Liver (tissue), 9 donors: ENCODE results near the gene TMIE. TPM values are rescaled to one million over a fixed set of nuclear protein-coding genes. Genes with fewer than 3 reads are reported as not detected.

Experiments
- DNase-seq: peaks from one replicate; pipeline ENCODE4 v3.0.0-alpha.2; 2017; ENCODE audit warnings: low spot score
- H3K27ac ChIP-seq, 2 donors: one replicate each; pipeline ENCODE4 v1.7.0; 2013; ENCODE audit warnings: inconsistent platforms in 2 of 2, low read length in 2 of 2, control low read depth in 1 of 2, low read depth in 1 of 2, mild to moderate bottlenecking in 1 of 2
- H3K27me3 ChIP-seq, 4 donors: one replicate each; pipeline versions ENCODE4 v1.6.1 to v1.7.0; 2013; ENCODE audit warnings: low read length in 3 of 4, inconsistent platforms in 1 of 4, mild to moderate bottlenecking in 1 of 4, moderate library complexity in 1 of 4; ENCODE audit not compliant: control insufficient read depth in 4 of 4, insufficient read depth in 4 of 4
- H3K36me3 ChIP-seq, 4 donors: one replicate each; pipeline versions ENCODE4 v1.6.1 to v1.7.0; 2013; ENCODE audit warnings: low read length in 3 of 4, mild to moderate bottlenecking in 3 of 4, low read depth in 1 of 4, moderate library complexity in 1 of 4; ENCODE audit not compliant: control insufficient read depth in 4 of 4, insufficient read depth in 3 of 4
- H3K4me1 ChIP-seq, 4 donors: one replicate each; pipeline versions ENCODE4 v1.6.1 to v1.7.0; 2013; ENCODE audit warnings: low read length in 3 of 4, mild to moderate bottlenecking in 3 of 4, moderate library complexity in 1 of 4; ENCODE audit not compliant: control insufficient read depth in 4 of 4, insufficient read depth in 4 of 4
- H3K4me3 ChIP-seq, 3 donors: one replicate each; pipeline versions ENCODE4 v1.6.1 to v1.7.0; 2013; ENCODE audit warnings: low read length in 3 of 3, control low read depth in 1 of 3, low read depth in 1 of 3, mild to moderate bottlenecking in 1 of 3
- H3K9ac ChIP-seq, 2 donors: one replicate each; pipeline ENCODE4 v1.7.0; 2013; ENCODE audit warnings: low read length in 2 of 2, mild to moderate bottlenecking in 2 of 2, moderate library complexity in 2 of 2, control low read depth in 1 of 2, low read depth in 1 of 2
- H3K9me3 ChIP-seq, 4 donors: one replicate each; pipeline versions ENCODE4 v1.6.1 to v1.7.0; 2013; ENCODE audit warnings: low read length in 3 of 4; ENCODE audit not compliant: control insufficient read depth in 4 of 4
- ATF3 ChIP-seq: IDR thresholded peaks from 2 replicates; pipeline ENCODE4 v1.6.1; 2016; ENCODE audit warnings: antibody characterized with exemption
- EGR1 ChIP-seq, 2 donors: IDR thresholded peaks; 2 replicates each; pipeline ENCODE4 v1.6.1; 2016 to 2018; ENCODE audit warnings: antibody characterized with exemption in 2 of 2, low read depth in 2 of 2
- FOXA1 ChIP-seq: IDR thresholded peaks from 2 replicates; pipeline ENCODE4 v1.6.1; 2016; ENCODE audit warnings: antibody characterized with exemption
- FOXA2 ChIP-seq: IDR thresholded peaks from 2 replicates; pipeline ENCODE4 v1.6.1; 2016; ENCODE audit warnings: antibody characterized with exemption
- GABPA ChIP-seq, 2 donors: IDR thresholded peaks in 1 of 2; conservative IDR thresholded peaks in 1 of 2; 2 replicates each; pipeline ENCODE4 v1.6.1; 2016; ENCODE audit warnings: antibody characterized with exemption in 2 of 2, mild to moderate bottlenecking in 1 of 2, moderate library complexity in 1 of 2
- HNF4A ChIP-seq, 2 donors: conservative IDR thresholded peaks; 2 replicates each; pipeline ENCODE4 v1.6.1; 2016; ENCODE audit warnings: antibody characterized with exemption in 2 of 2, mild to moderate bottlenecking in 2 of 2
- HNF4G ChIP-seq: IDR thresholded peaks from 2 replicates; pipeline ENCODE4 v1.6.1; 2016; ENCODE audit warnings: antibody characterized with exemption
- JUND ChIP-seq, 2 donors: IDR thresholded peaks; 2 replicates each; pipeline ENCODE4 v1.6.1; 2016; ENCODE audit warnings: antibody characterized with exemption in 2 of 2
- MAX ChIP-seq: IDR thresholded peaks from 2 replicates; pipeline ENCODE4 v1.6.1; 2016; ENCODE audit warnings: antibody characterized with exemption
- NR2F2 ChIP-seq: IDR thresholded peaks from 2 replicates; pipeline ENCODE4 v1.6.1; 2016; ENCODE audit warnings: antibody characterized with exemption
- RAD21 ChIP-seq, 2 donors: IDR thresholded peaks; 2 replicates each; pipeline ENCODE4 v1.6.1; 2016; ENCODE audit warnings: antibody characterized with exemption in 2 of 2, mild to moderate bottlenecking in 2 of 2
- REST ChIP-seq: IDR thresholded peaks from 2 replicates; pipeline ENCODE4 v1.6.1; 2016; ENCODE audit warnings: antibody characterized with exemption, mild to moderate bottlenecking
- SP1 ChIP-seq: IDR thresholded peaks from 2 replicates; pipeline ENCODE4 v1.6.1; 2018; ENCODE audit warnings: antibody characterized with exemption, mild to moderate bottlenecking
- TAF1 ChIP-seq: conservative IDR thresholded peaks from 2 replicates; pipeline ENCODE4 v1.6.1; 2016; ENCODE audit warnings: antibody characterized with exemption, mild to moderate bottlenecking
- YY1 ChIP-seq: IDR thresholded peaks from 2 replicates; pipeline ENCODE4 v1.6.1; 2016; ENCODE audit warnings: antibody characterized with exemption, mild to moderate bottlenecking
- ZBTB33 ChIP-seq: IDR thresholded peaks from 2 replicates; pipeline ENCODE4 v1.6.1; 2016; ENCODE audit warnings: antibody characterized with exemption
- WGBS: extraction: QIAGEN DNeasy Blood & Tissue Kit; methylation state at CpG from one replicate; pipeline ENCODE4 v1.1.7; 2013; 5-methylcytosine and 5-hydroxymethylcytosine counted together
- polyA plus RNA-seq, 2 donors: library from polyadenylated mRNA; stranded (reverse) in 1 of 2; unstranded in 1 of 2; fragments of 200-250 nt in 1 of 2; fragments of >200 nt in 1 of 2; fragmentation: Nextera tagmentation in 1 of 2; extraction: Ambion mirVana in 1 of 2; gene quantifications; one replicate each; pipeline versions ENCODE4 v1.2.1 to v1.2.3, GENCODE V29; 2013 to 2015
- total RNA-seq, 2 donors: library from RNA; depleted of rRNA; stranded (reverse); fragments of >200 nt; gene quantifications; one replicate each; pipeline ENCODE4 v1.2.3, GENCODE V29; 2014
- TF ChIP-seq, protein P1 (sequence below): fragments of 150-350 bp; IDR thresholded peaks from 2 replicates; pipeline ENCODE4 v1.5.1; 2017; ENCODE audit warnings: improper control_type of control experiment, low read depth, low read length; ENCODE audit not compliant: missing input control
- donor health status: healthy.
- donor health status: healthy.
- donor health status: healthy.
- donor health status: healthy.
- donor health status: healthy.

TMIE gene
- total and polyA plus RNA-seq, 4 donors = 0.13 to 0.26 (median 0.15) TPM

GRCh38 chr3:46675426-46675825, 25.8 kb upstream of the TMIE start:
- WGBS = 83% methylated on average over 6 of the region's 6 CpGs
- Histone ChIP-seq H3K4me3 (no peak overlapping the region), H3K27ac (no peak overlapping the region), H3K4me1 (peaks cover 5 to 16% (median 11%) of the 10 kb centered on the region in 4 donors), H3K36me3 (peaks cover 0 to 12% (median 3%) of the 10 kb centered on the region in 4 donors), H3K9me3 (no peaks in the 10 kb centered on the region), H3K27me3 (no peaks in the 10 kb centered on the region), H3K9ac (no peak overlapping the region)
- no peak for TF ChIP-seq RAD21 (IDR thresholded peaks at IDR 0.05)
- TF ChIP-seq MAX = no peak
- no peak for TF ChIP-seq NR2F2
- no peak for TF ChIP-seq ZBTB33
- TF ChIP-seq ATF3 = no peak
- no peak for TF ChIP-seq FOXA1
- no peak for TF ChIP-seq HNF4G
- no peak for TF ChIP-seq GABPA (IDR thresholded peaks at IDR 0.05 in 1 of 2, conservative IDR thresholded peaks at IDR 0.05 in 1 of 2)
- no peak for TF ChIP-seq REST
- TF ChIP-seq HNF4A (conservative IDR thresholded peaks at IDR 0.05) = no peak
- DNase-seq = no peak

- peaks cover 5 to 16% (median 11%) of the 10 kb centered on the region in 4 donors for H3K4me1 ChIP-seq
- H3K36me3 ChIP-seq = peaks cover 0 to 12% (median 2%) of the 10 kb centered on the region in 4 donors
- H3K27ac ChIP-seq = no peak overlapping the region
- H3K4me3 ChIP-seq = no peak overlapping the region
- H3K9me3 ChIP-seq = no peaks in the 10 kb centered on the region
- DNase-seq = no peak
- H3K9ac ChIP-seq = no peak overlapping the region
- H3K27me3 ChIP-seq = no peaks in the 10 kb centered on the region
- WGBS = 64% methylated on average over 9 of the region's 9 CpGs
- TF ChIP-seq FOXA1 (no peak), SP1 (no peak), JUND (IDR thresholded peaks at IDR 0.05) (no peak), ZBTB33 (no peak), HNF4G (peak; percentile 7), REST (no peak), EGR1 (IDR thresholded peaks at IDR 0.05; ENCODE audit: low read depth in 2 of 2) (no peak), FOXA2 (no peak), RAD21 (IDR thresholded peaks at IDR 0.05) (no peak), HNF4A (conservative IDR thresholded peaks at IDR 0.05) (peak; percentile 56 to 60), YY1 (no peak), ATF3 (no peak), TAF1 (no peak)
- TF ChIP-seq, protein P1, sequence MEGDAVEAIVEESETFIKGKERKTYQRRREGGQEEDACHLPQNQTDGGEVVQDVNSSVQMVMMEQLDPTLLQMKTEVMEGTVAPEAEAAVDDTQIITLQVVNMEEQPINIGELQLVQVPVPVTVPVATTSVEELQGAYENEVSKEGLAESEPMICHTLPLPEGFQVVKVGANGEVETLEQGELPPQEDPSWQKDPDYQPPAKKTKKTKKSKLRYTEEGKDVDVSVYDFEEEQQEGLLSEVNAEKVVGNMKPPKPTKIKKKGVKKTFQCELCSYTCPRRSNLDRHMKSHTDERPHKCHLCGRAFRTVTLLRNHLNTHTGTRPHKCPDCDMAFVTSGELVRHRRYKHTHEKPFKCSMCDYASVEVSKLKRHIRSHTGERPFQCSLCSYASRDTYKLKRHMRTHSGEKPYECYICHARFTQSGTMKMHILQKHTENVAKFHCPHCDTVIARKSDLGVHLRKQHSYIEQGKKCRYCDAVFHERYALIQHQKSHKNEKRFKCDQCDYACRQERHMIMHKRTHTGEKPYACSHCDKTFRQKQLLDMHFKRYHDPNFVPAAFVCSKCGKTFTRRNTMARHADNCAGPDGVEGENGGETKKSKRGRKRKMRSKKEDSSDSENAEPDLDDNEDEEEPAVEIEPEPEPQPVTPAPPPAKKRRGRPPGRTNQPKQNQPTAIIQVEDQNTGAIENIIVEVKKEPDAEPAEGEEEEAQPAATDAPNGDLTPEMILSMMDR = no peak
Observed at GRCh38 chr3:46675843-46676567, 25.2 kb upstream of the TMIE start.
